EH (cell line): ENCODE measurements around the gene ELP4.
"Not testable (repeated sequence)": the region's sequence is repeated elsewhere in the genome, so short reads cannot be mapped to it uniquely, and the experiment has no call there.

Source experiments
- DNase-seq: peaks from one replicate; pipeline ENCODE4 v3.0.0-alpha.2; 2015; ENCODE audit warnings: low read depth

ELP4 gene

GRCh38 chr11:31702966-31703365, 193.4 kb downstream of the ELP4 start:
- peak; percentile 26 for DNase-seq

GRCh38 chr11:31706357-31706756, 196.8 kb downstream of the ELP4 start:
- no peak for DNase-seq

DNA sequence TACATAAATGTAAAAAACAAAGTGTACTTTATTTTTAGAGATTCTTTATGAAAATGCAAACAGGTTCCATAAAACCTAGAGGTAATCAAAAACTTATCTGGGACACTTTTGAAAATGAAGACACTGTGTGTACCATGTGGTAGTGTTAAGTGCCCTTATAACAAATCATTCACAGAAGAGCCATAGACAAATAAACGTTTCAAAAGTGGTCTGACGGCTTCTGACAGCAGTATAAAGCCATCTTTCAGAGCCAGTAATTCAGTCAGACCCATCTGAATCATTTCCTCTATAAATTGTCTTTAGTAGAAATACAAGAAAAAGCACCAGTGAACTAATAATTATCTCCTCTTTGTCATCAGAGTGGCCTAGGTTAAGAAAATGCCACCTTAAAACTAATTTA, 201.6 kb downstream of the ELP4 start:
- DNase-seq = no peak

DNA sequence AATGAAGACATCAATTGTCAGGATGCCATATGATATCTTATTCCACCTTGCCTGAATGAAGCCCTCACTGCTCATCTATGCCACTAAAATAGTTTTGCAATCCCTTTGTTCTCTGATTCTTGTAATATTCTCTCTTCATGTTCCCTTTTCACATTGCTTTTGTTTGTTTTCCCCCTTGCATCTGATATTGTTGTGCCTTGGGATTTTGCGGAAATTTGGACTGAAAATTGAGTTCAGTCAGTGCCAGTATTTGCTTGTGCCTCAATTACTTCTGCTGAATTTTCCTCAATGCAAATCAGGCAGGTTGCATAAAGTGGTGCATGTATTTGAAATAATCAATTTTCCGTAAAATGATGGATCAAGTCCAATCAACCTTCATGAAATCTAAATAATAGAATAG, 203.3 kb downstream of the ELP4 start:
- no peak for DNase-seq

GRCh38 chr11:31714840-31715239, 205.3 kb downstream of the ELP4 start:
- DNase-seq = no peak

- no peak for DNase-seq
Measured at GRCh38 chr11:31720225-31720624, 210.7 kb downstream of the ELP4 start.

GRCh38 chr11:31720671-31721365, 211.3 kb downstream of the ELP4 start:
- no peak for DNase-seq

GRCh38 chr11:31722754-31723153, 213.2 kb downstream of the ELP4 start:
- no peak for DNase-seq

- peak; percentile 30 for DNase-seq
Measured at GRCh38 chr11:31725176-31725575, 215.6 kb downstream of the ELP4 start.

DNA sequence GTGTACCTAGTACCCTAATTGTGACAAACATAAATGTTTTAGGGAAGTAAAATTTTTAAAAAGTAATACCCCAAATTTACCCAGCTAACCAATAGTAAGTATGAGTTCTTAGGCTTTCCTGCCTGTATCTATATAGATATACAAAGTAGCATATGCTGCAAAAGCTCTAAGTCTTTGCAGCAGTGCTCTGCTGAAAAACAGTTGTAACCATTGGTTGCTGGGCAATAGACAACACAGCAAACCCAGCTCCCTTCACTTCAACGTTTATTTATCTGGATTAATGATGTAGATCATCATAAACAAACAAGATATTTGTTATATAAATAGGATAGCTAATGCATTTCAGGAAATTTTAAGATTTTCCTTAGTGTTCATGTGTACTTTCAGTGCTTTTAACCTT, 218.9 kb downstream of the ELP4 start:
- DNase-seq = no peak

DNA sequence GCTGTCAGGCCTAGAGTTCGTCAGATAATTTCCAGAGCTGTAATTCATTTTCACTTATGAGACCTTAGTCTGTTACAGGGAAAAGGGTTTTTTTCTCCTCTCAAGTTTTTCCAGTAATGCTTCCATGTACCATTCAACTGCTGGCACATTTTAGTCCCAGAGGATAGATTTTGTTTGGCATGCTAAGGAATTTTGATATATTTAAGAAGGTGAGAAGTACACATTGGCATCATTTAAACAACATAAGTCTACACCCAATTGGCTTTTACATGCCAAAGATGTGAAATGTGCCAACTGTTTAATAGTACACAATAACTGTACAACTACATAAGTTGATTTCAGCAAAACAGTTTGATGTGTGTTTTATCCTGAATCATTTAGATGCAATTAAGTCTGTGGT, 230.6 kb downstream of the ELP4 start:
- DNase-seq = no peak

DNA sequence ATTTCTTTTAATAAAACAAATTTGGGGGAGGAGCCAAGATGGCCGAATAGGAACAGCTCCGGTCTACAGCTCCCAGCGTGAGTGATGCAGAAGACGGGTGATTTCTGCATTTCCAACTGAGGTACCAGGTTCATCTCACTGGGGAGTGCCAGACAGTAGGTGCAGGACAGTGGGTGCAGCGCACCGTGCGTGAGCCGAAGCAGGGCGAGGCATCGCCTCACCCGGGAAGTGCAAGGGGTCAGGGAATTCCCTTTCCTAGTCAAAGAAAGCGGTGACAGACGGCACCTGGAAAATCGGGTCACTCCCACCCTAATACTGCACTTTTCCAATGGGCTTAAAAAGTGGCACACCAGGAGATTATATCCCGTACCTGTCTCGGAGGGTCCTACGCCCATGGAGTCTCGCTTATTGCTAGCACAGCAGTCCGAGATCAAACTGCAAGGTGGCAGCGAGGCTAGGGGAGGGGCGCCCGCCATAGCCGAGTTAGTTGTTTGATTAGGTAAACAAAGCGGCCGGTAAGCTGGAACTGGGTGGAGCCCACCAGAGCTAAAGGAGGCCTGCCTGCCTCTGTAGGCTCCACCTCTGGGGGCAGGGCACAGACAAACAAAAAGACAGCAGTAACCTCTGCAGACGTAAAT, 231.3 kb downstream of the ELP4 start:
- not testable (repeated sequence) for DNase-seq

DNA sequence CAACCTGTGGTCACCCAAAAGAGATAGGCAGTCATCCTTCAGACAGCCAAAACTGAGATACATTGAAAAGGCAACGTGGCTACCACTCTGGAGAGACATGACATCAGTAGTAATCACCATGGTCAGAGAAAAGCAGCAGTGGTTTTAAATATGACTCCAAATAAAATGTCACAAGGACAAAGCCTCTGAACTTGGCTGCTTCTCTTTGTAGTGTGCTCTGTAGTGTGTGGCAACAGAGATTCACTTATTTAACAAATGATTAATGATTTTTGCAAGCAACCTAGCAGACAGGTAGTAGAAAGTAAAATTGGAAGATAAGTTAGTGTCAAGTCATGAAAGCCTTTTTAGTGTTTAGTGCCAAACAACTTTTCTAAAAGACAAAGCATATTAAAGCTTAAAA, 238.0 kb downstream of the ELP4 start:
- no peak for DNase-seq

- DNase-seq = no peak
Measured at GRCh38 chr11:31757260-31757835, 247.8 kb downstream of the ELP4 start.

DNA sequence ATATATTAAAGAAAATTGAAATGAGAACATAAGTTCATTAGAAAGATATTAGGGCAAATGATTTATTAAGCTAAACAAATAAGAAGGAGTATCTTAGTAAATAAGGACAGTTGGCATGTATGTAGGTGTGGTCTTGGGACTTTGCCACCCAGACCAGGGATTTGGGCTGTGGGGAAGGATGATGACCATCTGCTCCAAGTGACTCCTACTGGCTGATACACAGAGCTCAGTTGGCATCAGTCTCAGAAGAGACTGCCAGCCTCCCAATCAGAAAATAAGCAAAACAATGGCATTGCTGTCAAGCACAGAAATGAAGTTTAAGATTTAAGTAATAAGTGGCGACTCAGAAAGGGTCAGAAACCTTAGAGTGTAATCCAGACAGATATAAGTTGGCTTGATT, 252.1 kb downstream of the ELP4 start:
- DNase-seq = no peak

- no peak for DNase-seq
Measured at GRCh38 chr11:31763296-31763695, 253.7 kb downstream of the ELP4 start.

- no peak for DNase-seq
Measured at GRCh38 chr11:31764261-31764660, 254.7 kb downstream of the ELP4 start.

DNA sequence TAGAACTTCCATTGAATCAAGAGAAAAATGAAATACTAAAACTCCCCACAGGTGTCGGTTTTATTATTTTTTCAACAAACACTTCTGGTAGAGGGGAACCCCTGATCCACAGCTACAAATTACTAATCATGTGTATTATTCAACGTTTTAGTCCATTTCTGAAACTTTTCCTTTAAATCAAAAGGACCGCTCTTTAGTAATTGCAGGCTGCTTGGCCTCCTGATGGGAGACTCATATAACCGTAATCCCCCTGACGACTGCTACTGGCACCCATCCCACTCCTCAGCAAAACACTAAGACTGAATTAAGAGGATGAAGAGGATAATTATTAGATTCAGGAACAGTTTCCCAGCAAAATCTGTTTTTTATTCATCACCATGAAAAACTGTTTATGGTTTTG, 255.2 kb downstream of the ELP4 start:
- no peak for DNase-seq

DNA sequence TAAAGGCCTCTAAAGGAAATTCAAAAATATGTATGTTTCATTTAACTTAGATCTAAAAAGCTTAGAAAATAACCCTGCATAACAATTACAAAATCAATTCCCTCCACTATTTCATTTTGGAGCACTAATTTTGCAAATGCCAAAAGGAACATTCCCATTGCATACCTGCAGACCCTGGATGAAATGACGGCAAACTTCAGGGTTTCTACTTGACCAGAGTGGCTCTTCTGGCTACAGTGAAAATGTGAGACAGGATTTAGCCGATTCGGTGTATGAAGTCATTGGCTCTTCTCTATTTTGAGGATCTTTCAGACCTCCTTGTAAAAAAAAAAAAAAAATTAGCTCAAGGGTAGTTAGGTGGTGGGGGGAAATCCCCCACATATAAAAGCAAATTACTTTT, 257.5 kb downstream of the ELP4 start:
- DNase-seq = no peak

DNA sequence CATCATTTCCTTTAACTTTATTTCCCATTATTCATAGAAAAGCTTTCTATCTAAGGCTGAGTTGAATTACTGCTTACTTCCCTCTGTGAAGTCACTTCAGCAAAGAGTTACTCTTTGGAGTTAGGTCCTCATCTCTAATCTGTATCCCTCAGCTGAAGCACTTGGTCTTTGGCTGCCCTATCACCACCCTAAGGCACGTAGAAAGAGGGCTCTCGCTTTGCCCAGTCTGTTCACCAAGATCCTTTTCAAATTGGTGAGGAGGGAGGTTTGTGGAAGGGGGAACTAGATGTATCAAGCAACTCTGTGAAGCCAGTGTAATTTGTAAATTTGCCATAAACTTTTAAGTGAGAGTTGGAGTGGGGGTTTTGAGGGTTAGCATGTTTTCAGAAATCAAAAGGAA, 258.1 kb downstream of the ELP4 start:
- no peak for DNase-seq

DNA sequence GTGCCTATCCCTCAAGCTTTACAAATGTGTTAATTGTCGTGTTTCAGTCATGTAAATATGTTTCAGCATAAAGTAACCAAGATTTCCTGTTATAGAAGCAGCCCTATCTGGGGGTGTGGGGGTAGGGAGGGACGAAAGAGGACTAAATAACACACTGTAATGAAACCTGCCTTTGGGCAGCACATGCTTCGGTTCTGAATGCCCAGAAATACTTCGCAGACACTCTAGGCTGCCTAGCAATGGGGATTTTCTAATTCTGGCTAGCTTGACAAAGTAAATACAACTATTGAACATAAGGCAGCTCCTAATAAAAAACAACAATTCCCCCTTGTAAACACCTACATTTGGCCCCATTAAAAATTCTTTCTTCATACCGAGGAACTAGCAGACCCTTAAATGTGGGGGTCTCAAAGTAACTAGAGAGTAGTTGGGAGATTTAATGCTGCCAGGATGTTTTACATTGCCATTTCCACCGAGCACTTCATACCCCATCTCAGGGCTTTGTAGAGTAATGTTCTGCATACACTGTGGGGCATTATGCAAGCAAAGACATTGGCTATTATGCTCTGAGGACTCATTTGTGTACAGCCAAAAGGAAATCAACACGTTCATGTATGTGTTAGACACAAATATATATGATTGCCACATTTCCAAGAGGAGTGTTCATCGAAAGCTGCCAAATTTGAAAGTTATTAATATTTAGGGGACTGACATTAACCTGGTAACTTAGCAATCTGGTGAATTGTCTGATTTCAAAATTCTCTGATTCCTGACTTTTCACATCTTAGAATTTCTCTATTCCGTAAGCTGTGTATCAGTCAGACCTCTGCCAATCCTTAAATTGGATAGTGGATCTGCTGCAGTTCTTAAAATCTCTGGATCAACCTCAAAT, 259.4 kb downstream of the ELP4 start:
- no peak for DNase-seq

DNA sequence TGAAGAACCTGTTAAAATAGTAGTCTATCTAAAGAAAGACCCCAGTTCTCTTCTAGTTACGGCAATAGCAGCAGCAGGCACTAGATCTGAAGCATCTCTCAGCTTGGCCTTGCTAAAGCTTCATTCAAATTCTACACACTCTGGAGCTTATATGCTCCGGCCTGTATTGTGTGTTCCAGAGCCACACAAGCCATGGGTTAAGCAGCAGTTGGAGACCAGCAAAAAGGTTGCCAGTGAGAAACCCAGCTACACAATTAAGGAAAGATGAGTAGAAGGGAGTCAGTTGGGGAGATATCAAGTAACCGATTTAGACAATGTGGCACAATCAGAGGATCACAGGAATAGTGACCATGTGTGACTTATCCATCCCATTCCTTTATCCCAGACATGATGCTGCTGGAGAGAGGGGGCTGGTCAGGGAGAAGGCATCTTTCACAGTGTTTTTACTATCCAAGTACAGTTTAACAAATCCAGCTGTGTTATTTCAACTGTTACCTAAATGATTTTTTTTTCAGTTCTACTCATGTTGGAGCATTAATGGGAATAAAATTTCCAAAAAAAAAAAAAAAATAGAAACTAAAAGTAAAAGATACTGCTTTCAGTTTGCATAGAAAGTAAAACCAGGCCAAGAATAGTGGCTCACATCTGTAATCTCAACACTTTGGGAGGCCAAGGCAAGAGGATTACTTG, 260.6 kb downstream of the ELP4 start:
- no peak for DNase-seq
